HepG2 (cell line): Measurements from ENCODE around the gene RBBP9. TPM values are rescaled to one million over a fixed set of nuclear protein-coding genes. Genes with fewer than 3 reads are reported as not detected.
A peak's percentile ranks its signal among the peaks of the same experiment; 100 is the strongest.

ENCODE experiments used
- AGO1 ChIP-seq: fragments of 200-400 bp; formaldehyde crosslinking; IDR thresholded peaks from 2 replicates; pipeline ENCODE4 v1.6.1; 2017; ENCODE audit warnings: mild to moderate bottlenecking, low read depth, low read length, moderate library complexity; ENCODE audit not compliant: poor library complexity, severe bottlenecking
- AHR ChIP-seq: IDR thresholded peaks from 2 replicates; pipeline ENCODE4 v1.6.1; 2018; ENCODE audit warnings: missing genetic modification reagents, missing compliant biosample characterization
- AKAP8 ChIP-seq: sonication (generic); formaldehyde crosslinking; IDR thresholded peaks from 2 replicates; pipeline ENCODE4 v1.5.1; 2020; ENCODE audit warnings: mild to moderate bottlenecking, missing genetic modification reagents
- ARHGAP35 ChIP-seq: sonication (generic); formaldehyde crosslinking; IDR thresholded peaks from 2 replicates; pipeline ENCODE4 v1.9.0; 2022; ENCODE audit warnings: mild to moderate bottlenecking, inconsistent platforms, moderate library complexity, missing genetic modification reagents, borderline replicate concordance
- BRCA1 ChIP-seq: sonication (generic); formaldehyde crosslinking; IDR thresholded peaks from 2 replicates; pipeline ENCODE4 v1.4.0; 2020; ENCODE audit warnings: missing genetic modification reagents
- GLI4 ChIP-seq: sonication (generic); formaldehyde crosslinking; IDR thresholded peaks from 2 replicates; pipeline ENCODE4 v1.5.1; 2020; ENCODE audit warnings: missing genetic modification reagents, mild to moderate bottlenecking, moderate library complexity, borderline replicate concordance
- MEF2D ChIP-seq: sonication (generic); formaldehyde crosslinking; IDR thresholded peaks from 2 replicates; pipeline ENCODE4 v1.5.1; 2020; ENCODE audit warnings: mild to moderate bottlenecking, missing genetic modification reagents
- MIER2 ChIP-seq: IDR thresholded peaks from 2 replicates; pipeline ENCODE4 v1.6.1; 2016; ENCODE audit warnings: missing biosample characterization, missing genetic modification reagents
- MTA3 ChIP-seq: sonication (generic); formaldehyde crosslinking; IDR thresholded peaks from 2 replicates; pipeline ENCODE4 v1.4.0; 2020; ENCODE audit warnings: missing genetic modification reagents
- MYC ChIP-seq: sonication (generic); formaldehyde crosslinking; IDR thresholded peaks from 2 replicates; pipeline ENCODE4 v1.9.0; 2021; ENCODE audit warnings: missing genetic modification reagents, borderline replicate concordance
- NFE2L1 ChIP-seq: sonication (generic); formaldehyde crosslinking; IDR thresholded peaks from 2 replicates; pipeline ENCODE4 v1.4.0; 2020; ENCODE audit warnings: missing genetic modification reagents, mild to moderate bottlenecking, borderline replicate concordance
- NKX3-1 ChIP-seq: sonication (generic); formaldehyde crosslinking; IDR thresholded peaks from 2 replicates; pipeline ENCODE4 v1.5.0; 2020; ENCODE audit warnings: missing genetic modification reagents
- RBM39 ChIP-seq: fragments of 200-400 bp; formaldehyde crosslinking; IDR thresholded peaks from one replicate; pipeline ENCODE4 v1.6.1; 2018; ENCODE audit warnings: antibody characterized with exemption, mild to moderate bottlenecking, low read depth, low read length; ENCODE audit not compliant: poor library complexity, severe bottlenecking
- TSC22D2 ChIP-seq: sonication (generic); formaldehyde crosslinking; IDR thresholded peaks from 2 replicates; pipeline ENCODE4 v1.5.1; 2020; ENCODE audit warnings: missing genetic modification reagents, mild to moderate bottlenecking, borderline replicate concordance
- YEATS4 ChIP-seq: sonication (generic); formaldehyde crosslinking; IDR thresholded peaks from 2 replicates; pipeline ENCODE4 v1.4.0; 2020; ENCODE audit warnings: missing genetic modification reagents, borderline replicate concordance
- ZNF3 ChIP-seq: IDR thresholded peaks from 2 replicates; pipeline ENCODE4 v1.7.0; 2017; ENCODE audit warnings: inconsistent platforms
- ZNF333 ChIP-seq: sonication (generic); formaldehyde crosslinking; IDR thresholded peaks from 2 replicates; pipeline ENCODE4 v1.4.0; 2020; ENCODE audit warnings: mild to moderate bottlenecking, missing genetic modification reagents, borderline replicate concordance
- ZNF720 ChIP-seq: sonication (generic); formaldehyde crosslinking; IDR thresholded peaks from 2 replicates; pipeline ENCODE4 v1.4.0; 2020; ENCODE audit warnings: missing genetic modification reagents
- ZNF768 ChIP-seq: sonication (generic); formaldehyde crosslinking; IDR thresholded peaks from 2 replicates; pipeline ENCODE4 v1.4.0; 2020; ENCODE audit warnings: missing genetic modification reagents
- ZSCAN29 ChIP-seq: sonication (generic); formaldehyde crosslinking; conservative IDR thresholded peaks from 2 replicates; pipeline ENCODE4 v1.4.0; 2020; ENCODE audit warnings: mild to moderate bottlenecking, missing genetic modification reagents
- polyA plus RNA-seq, 8 experiments: library from polyadenylated mRNA; depleted of rRNA in 3 of 8; stranded (reverse) in 7 of 8; unstranded in 1 of 8; fragments of >200 nt; fragmentation: Illumina TruSeq in 4 of 8; extraction: Trizol in 4 of 8; gene quantifications; 2 replicates each; pipeline versions ENCODE4 v1.2.1 to v1.2.3, GENCODE V29; 2011 to 2016; ENCODE audit warnings: low read depth in 4 of 8, missing spikeins in 1 of 8, mixed read lengths in 1 of 8; ENCODE audit not compliant: insufficient read depth in 1 of 8
- total RNA-seq, 5 experiments: library from RNA; depleted of rRNA; stranded (reverse); fragments of >200 nt; fragmentation: Illumina TruSeq; extraction: Trizol; gene quantifications; 2 replicates each; pipeline ENCODE4 v1.2.3, GENCODE V29; 2016; ENCODE audit warnings: low read depth in 1 of 5
- TF ChIP-seq, protein P1 (sequence below): IDR thresholded peaks from 2 replicates; pipeline ENCODE4 v1.6.1; 2016
- TF ChIP-seq, protein P2 (sequence below): sonication (generic); formaldehyde crosslinking; IDR thresholded peaks from 2 replicates; pipeline ENCODE4 v1.4.0; 2020; ENCODE audit warnings: missing genetic modification reagents, borderline replicate concordance
- TF ChIP-seq, protein P3 (sequence below): sonication (generic); formaldehyde crosslinking; IDR thresholded peaks from 2 replicates; pipeline ENCODE4 v1.4.0; 2020; ENCODE audit warnings: missing genetic modification reagents; ENCODE audit errors: not compliant biosample characterization
- TF ChIP-seq, protein P4 (sequence below): sonication (generic); formaldehyde crosslinking; IDR thresholded peaks from 2 replicates; pipeline ENCODE4 v1.8.0; 2023; ENCODE audit warnings: mild to moderate bottlenecking, missing genetic modification reagents

Gene RBBP9
- total and polyA plus RNA-seq, 2 of the 13 experiments (the other 11 are each of a cell fraction or from before 2014, with no cell fraction given) = 28.0 to 56.3 TPM

DNA sequence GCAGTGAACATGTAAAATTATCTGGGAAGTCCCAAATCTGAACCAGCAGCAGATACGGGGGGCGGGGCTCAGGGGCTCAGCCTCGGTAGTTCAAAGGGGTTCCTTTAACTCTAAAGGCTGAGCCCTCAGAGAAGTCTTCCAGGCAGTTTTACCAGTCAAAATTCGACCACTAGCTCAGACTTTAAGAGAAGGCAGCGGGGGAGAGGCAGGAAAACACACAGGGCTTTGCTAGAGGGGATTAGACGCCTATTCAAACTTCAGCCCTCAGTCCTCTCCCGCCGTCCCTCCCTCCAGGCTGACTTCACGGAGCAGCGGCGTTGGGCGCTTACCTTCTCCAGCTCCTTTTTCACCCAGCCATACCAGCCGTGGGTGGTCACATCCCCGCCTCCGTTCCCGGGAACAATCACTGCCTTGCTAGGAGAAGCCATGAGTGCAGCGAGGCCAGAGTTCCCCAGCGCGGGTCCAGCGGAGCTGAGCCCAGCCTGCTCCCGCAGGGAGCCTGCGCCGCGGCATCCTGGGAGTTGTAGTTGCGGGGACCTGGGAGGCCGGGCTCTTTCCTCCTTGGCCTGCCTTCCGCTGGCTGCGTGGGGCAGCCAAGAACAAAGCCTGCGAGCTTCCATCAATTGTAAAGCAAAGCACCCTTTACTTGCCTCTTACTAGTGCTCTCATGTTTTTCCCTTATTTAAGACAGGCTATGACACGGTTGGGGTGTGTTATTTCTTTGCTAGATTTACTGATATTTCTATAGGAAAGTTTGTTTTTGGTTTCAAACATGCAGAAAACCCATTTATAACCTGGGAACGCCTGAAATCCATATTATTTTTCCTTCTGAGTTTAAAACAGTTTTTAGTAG is at the start of gene RBBP9 (continued):
- TF ChIP-seq AHR (CRISPR knock-in tag) = peak; percentile 97; the same call in 1 of the 2 replicates
- TF ChIP-seq RBM39 = peak; percentile 91
- TF ChIP-seq GLI4 (CRISPR knock-in tag) = peak; percentile 68; the same call in 1 of the 2 replicates
- peak; percentile 95; the same call in 1 of the 2 replicates for TF ChIP-seq TSC22D2 (CRISPR knock-in tag)
- peak; percentile 85 for TF ChIP-seq AGO1
- TF ChIP-seq ARHGAP35 = peak; percentile 98
- peak; percentile 40; the same call in 1 of the 2 replicates for TF ChIP-seq NFE2L1 (CRISPR knock-in tag)
- peak; percentile 83 for TF ChIP-seq MEF2D (CRISPR knock-in tag)
- TF ChIP-seq, protein P1, sequence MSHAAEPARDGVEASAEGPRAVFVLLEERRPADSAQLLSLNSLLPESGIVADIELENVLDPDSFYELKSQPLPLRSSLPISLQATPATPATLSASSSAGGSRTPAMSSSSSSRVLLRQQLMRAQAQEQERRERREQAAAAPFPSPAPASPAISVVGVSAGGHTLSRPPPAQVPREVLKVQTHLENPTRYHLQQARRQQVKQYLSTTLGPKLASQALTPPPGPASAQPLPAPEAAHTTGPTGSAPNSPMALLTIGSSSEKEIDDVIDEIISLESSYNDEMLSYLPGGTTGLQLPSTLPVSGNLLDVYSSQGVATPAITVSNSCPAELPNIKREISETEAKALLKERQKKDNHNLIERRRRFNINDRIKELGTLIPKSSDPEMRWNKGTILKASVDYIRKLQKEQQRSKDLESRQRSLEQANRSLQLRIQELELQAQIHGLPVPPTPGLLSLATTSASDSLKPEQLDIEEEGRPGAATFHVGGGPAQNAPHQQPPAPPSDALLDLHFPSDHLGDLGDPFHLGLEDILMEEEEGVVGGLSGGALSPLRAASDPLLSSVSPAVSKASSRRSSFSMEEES = 0 out of 2 replicates have a peak, but pooled peaks have one; percentile 47
- 0 out of 2 replicates have a peak, but pooled peaks have one; percentile 74 for TF ChIP-seq NKX3-1 (CRISPR knock-in tag)
- TF ChIP-seq BRCA1 (CRISPR knock-in tag) = peak; percentile 51; the same call in 1 of the 2 replicates
- TF ChIP-seq, protein P2, sequence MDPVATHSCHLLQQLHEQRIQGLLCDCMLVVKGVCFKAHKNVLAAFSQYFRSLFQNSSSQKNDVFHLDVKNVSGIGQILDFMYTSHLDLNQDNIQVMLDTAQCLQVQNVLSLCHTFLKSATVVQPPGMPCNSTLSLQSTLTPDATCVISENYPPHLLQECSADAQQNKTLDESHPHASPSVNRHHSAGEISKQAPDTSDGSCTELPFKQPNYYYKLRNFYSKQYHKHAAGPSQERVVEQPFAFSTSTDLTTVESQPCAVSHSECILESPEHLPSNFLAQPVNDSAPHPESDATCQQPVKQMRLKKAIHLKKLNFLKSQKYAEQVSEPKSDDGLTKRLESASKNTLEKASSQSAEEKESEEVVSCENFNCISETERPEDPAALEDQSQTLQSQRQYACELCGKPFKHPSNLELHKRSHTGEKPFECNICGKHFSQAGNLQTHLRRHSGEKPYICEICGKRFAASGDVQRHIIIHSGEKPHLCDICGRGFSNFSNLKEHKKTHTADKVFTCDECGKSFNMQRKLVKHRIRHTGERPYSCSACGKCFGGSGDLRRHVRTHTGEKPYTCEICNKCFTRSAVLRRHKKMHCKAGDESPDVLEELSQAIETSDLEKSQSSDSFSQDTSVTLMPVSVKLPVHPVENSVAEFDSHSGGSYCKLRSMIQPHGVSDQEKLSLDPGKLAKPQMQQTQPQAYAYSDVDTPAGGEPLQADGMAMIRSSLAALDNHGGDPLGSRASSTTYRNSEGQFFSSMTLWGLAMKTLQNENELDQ = peak; percentile 70; the same call in 1 of the 2 replicates
- 0 out of 2 replicates have a peak, but pooled peaks have one; percentile 79 for TF ChIP-seq ZSCAN29 (CRISPR knock-in tag)
- TF ChIP-seq ZNF333 (CRISPR knock-in tag) = peak; percentile 94
- TF ChIP-seq ZNF720 = peak; percentile 93
- peak; percentile 95 for TF ChIP-seq YEATS4 (CRISPR knock-in tag)
- peak; percentile 84 for TF ChIP-seq ZNF768 (CRISPR knock-in tag)
- peak; percentile 63 for TF ChIP-seq MIER2
- no peak for TF ChIP-seq AKAP8
- TF ChIP-seq, protein P3, sequence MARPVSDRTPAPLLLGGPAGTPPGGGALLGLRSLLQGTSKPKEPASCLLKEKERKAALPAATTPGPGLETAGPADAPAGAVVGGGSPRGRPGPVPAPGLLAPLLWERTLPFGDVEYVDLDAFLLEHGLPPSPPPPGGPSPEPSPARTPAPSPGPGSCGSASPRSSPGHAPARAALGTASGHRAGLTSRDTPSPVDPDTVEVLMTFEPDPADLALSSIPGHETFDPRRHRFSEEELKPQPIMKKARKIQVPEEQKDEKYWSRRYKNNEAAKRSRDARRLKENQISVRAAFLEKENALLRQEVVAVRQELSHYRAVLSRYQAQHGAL (CRISPR knock-in tag) = peak; percentile 48
- TF ChIP-seq MYC = peak; percentile 93
- TF ChIP-seq, protein P4, sequence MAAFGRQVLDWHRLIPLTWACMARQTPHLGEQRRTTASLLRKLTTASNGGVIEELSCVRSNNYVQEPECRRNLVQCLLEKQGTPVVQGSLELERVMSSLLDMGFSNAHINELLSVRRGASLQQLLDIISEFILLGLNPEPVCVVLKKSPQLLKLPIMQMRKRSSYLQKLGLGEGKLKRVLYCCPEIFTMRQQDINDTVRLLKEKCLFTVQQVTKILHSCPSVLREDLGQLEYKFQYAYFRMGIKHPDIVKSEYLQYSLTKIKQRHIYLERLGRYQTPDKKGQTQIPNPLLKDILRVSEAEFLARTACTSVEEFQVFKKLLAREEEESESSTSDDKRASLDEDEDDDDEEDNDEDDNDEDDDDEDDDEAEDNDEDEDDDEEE = peak; percentile 94
- TF ChIP-seq ZNF3 (CRISPR knock-in tag) = peak; percentile 52; the same call in 1 of the 2 replicates
- TF ChIP-seq MTA3 = no peak
